GM19397 (cell line): Measurements from ENCODE around the gene TMEM259.

Source experiments
- ATAC-seq: cut with Tn5 transposase; IDR thresholded peaks from one replicate; pipeline ENCODE4 v1.9.1; 2021; ENCODE audit warnings: mild to moderate bottlenecking, moderate library complexity; ENCODE audit not compliant: unreplicated experiment

Gene TMEM259

GRCh38 chr19:1055886-1056620 is 35.1 kb upstream of the TMEM259 start:
- ATAC-seq = no peak

GRCh38 chr19:1055028-1055425 is 34.1 kb upstream of the TMEM259 start:
- ATAC-seq = no peak

GRCh38 chr19:1054102-1055027 is 33.4 kb upstream of the TMEM259 start:
- no peak for ATAC-seq

GRCh38 chr19:1053176-1054101 is 32.5 kb upstream of the TMEM259 start:
- no peak for ATAC-seq

GRCh38 chr19:1052349-1052975 is 31.5 kb upstream of the TMEM259 start:
- ATAC-seq = no peak

GRCh38 chr19:1051791-1052190 is 30.9 kb upstream of the TMEM259 start:
- ATAC-seq = no peak

GRCh38 chr19:1050989-1051788 is 30.3 kb upstream of the TMEM259 start:
- no peak for ATAC-seq

- ATAC-seq = no peak
Measured at GRCh38 chr19:1049800-1050199, 28.9 kb upstream of the TMEM259 start.

- no peak for ATAC-seq
Measured at GRCh38 chr19:1049106-1049505, 28.2 kb upstream of the TMEM259 start.

- no peak for ATAC-seq
Measured at GRCh38 chr19:1047696-1048147, 26.8 kb upstream of the TMEM259 start.

- ATAC-seq = no peak
Measured at GRCh38 chr19:1046836-1047695, 26.1 kb upstream of the TMEM259 start.

GRCh38 chr19:1046117-1046626 is 25.2 kb upstream of the TMEM259 start:
- no peak for ATAC-seq

GRCh38 chr19:1045247-1045603 is 24.3 kb upstream of the TMEM259 start:
- ATAC-seq = no peak

- ATAC-seq = no peak
Measured at GRCh38 chr19:1042689-1043511, 22.0 kb upstream of the TMEM259 start.

GRCh38 chr19:1041835-1042685 is 21.1 kb upstream of the TMEM259 start:
- ATAC-seq = no peak

GRCh38 chr19:1041272-1041834 is 20.4 kb upstream of the TMEM259 start:
- no peak for ATAC-seq
